ENCODE measurements around the gene ATP5F1E.

- TF ChIP-seq JUN (IDR thresholded peaks at IDR 0.05; ENCODE audit: borderline replicate concordance, insufficient read depth, insufficient read length, low read depth) = no peak
- no peak for TF ChIP-seq EZH2 (IDR thresholded peaks at IDR 0.05; ENCODE audit: borderline replicate concordance, low read depth, low read length, severe bottlenecking)
- no peak for TF ChIP-seq CTCF (IDR thresholded peaks at IDR 0.05; ENCODE audit: extremely low read depth in 1 of 2, insufficient read depth in 1 of 2, low read depth in 1 of 2, low read length in 2 of 2)
Observed at GRCh38 chr20:58988565-58988882, 43.6 kb downstream of the ATP5F1E start.

Data from endothelial cell of umbilical vein (primary cell).